ENCODE data around the gene NPFFR1. TPM values are rescaled to one million over a fixed set of nuclear protein-coding genes. Genes with fewer than 3 reads are reported as not detected.

NPFFR1 gene
- total RNA-seq, 4 donors from 2014 or later: 0.08 to 0.53 (median 0.23) TPM

DNA sequence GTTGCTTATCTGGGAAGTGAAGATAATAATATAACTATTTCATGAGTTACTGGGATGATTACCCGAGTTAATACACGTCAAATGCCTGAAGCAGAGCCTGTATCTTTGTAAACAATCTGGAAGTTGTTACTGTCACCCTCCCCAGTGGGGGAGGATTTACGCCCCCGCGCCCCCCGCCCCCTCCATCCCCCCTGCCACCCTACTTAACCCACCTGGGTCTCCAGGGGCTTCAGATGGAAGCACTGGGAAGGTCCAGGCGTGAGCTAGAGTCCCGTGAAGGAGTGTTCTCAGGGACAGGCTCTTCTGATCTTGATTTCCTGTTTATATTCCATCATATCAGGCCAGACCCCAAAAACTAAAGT is 49.9 kb downstream of the NPFFR1 start:
- Histone ChIP-seq H3K4me1 (peaks cover 29% of the 10 kb centered on the region), H3K27me3 (no peaks in the 10 kb centered on the region), H3K9me3 (no peaks in the 10 kb centered on the region), H3K36me3 (peaks cover 3% of the 10 kb centered on the region), H3K4me3 (peak overlapping the region; percentile 96), H3K27ac (peak overlapping the region; percentile 85)
- TF ChIP-seq POLR2AphosphoS5 (IDR thresholded peaks at IDR 0.05) (no peak), EP300 (IDR thresholded peaks at IDR 0.05) (no peak), CTCF (IDR thresholded peaks at IDR 0.05) (no peak), POLR2A (IDR thresholded peaks at IDR 0.05) (no peak)
- WGBS: 9% methylated on average over 8 of the region's 8 CpGs
- DNase-seq (ENCODE audit: low spot score in 2 of 2): no peak

DNA sequence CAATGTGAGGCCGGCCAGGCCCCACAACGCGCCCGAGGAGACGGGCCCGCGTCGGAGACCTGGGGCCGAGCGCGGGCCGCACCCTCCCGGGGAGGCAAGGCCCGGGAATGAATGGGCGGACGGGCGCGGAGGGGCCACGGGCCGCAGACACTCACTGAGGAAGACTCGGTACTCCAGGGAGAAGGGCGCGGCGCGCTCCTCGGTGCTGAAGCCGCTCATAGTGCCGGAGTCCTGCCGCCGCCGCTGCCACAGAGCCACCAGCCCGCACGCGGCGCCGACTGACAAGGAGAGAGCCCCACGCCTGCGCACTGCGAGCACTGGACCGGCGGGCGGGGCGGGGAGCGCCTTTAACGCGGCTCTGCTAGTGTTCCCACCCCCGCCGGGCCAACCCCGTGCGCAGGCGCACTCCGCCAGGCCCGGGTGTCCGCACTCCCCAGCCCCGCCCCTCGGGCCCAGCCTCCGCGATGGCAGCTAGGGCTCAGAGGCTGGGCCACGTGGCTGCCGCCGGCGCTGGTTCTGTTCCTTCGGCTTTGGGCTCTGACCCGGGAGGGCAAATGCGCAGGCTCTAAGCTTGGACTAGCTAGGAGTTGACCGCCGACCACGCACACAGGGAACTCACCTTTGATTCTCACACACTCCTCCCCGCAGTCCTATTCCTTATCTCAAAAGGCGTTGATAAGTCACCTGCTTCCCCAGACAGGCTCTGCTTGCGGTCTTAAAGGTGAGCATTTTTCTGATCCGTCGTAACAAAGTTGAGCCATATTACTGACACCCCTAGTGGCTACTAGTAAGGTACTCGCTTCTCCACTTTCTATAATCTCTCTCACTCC is 50.5 kb downstream of the NPFFR1 start, which contains the start of gene PPA1:
PPA1 (minus strand) TSS at position 321 of the 830 bp plus-strand sequence; CDS start at position 219, 102 bp downstream.
- peak; percentile 98 for DNase-seq (ENCODE audit: low spot score in 2 of 2)
- no peaks in the 10 kb centered on the region for H3K27me3 ChIP-seq

GRCh38 chr10:70232859-70233108 is 51.0 kb downstream of the NPFFR1 start:
- peaks cover 34% of the 10 kb centered on the region for H3K4me1 ChIP-seq
- 0% methylated on average over 2 of the region's 18 CpGs for WGBS

More for the DNA sequence above, 50.5 kb downstream of the NPFFR1 start, which contains the start of gene PPA1:
- peak within 1 kb of the TSS; percentile 85 for H3K27ac ChIP-seq
- 2% methylated on average over 15 of the region's 74 CpGs for WGBS
- TF ChIP-seq EP300 (IDR thresholded peaks at IDR 0.05) (no peak), POLR2AphosphoS5 (IDR thresholded peaks at IDR 0.05) (peak in 2 of 3 donors; percentile 7 to 23), CTCF (IDR thresholded peaks at IDR 0.05) (no peak), POLR2A (IDR thresholded peaks at IDR 0.05) (peak in 1 of 2 donors; percentile 36)
- peaks cover 3% of the 10 kb centered on the region for H3K36me3 ChIP-seq
- no peaks in the 10 kb centered on the region for H3K9me3 ChIP-seq
- peaks cover 29% of the 10 kb centered on the region for H3K4me1 ChIP-seq
- peak within 1 kb of the TSS; percentile 96 for H3K4me3 ChIP-seq

GRCh38 chr10:70232155-70232858 is 51.5 kb downstream of the NPFFR1 start:
- no peak for DNase-seq (ENCODE audit: low spot score in 2 of 2)
- H3K27me3 ChIP-seq: no peaks in the 10 kb centered on the region
- WGBS: 5% methylated on average over 24 of the region's 39 CpGs
- peaks cover 34% of the 10 kb centered on the region for H3K4me1 ChIP-seq
- H3K36me3 ChIP-seq: peaks cover 3% of the 10 kb centered on the region
- H3K4me3 ChIP-seq: peak overlapping the region; percentile 96
- H3K9me3 ChIP-seq: no peaks in the 10 kb centered on the region
- peak overlapping the region; percentile 85 for H3K27ac ChIP-seq
- no peak for TF ChIP-seq EP300 (IDR thresholded peaks at IDR 0.05)
- no peak for TF ChIP-seq CTCF (IDR thresholded peaks at IDR 0.05)
- no peak for TF ChIP-seq POLR2AphosphoS5 (IDR thresholded peaks at IDR 0.05)
- TF ChIP-seq POLR2A (IDR thresholded peaks at IDR 0.05): no peak

More at GRCh38 chr10:70232859-70233108, 51.0 kb downstream of the NPFFR1 start:
- Histone ChIP-seq H3K36me3 (peaks cover 3% of the 10 kb centered on the region), H3K4me3 (peak overlapping the region; percentile 96), H3K27me3 (no peaks in the 10 kb centered on the region), H3K27ac (peak overlapping the region; percentile 85), H3K9me3 (no peaks in the 10 kb centered on the region)
- no peak for TF ChIP-seq POLR2A (IDR thresholded peaks at IDR 0.05)
- no peak for TF ChIP-seq EP300 (IDR thresholded peaks at IDR 0.05)
- TF ChIP-seq POLR2AphosphoS5 (IDR thresholded peaks at IDR 0.05): no peak
- no peak for TF ChIP-seq CTCF (IDR thresholded peaks at IDR 0.05)
- no peak for DNase-seq (ENCODE audit: low spot score in 2 of 2)

GRCh38 chr10:70228491-70228890 is 55.3 kb downstream of the NPFFR1 start:
- Histone ChIP-seq H3K27me3 (no peaks in the 10 kb centered on the region), H3K9me3 (no peaks in the 10 kb centered on the region), H3K4me3 (no peak overlapping the region), H3K36me3 (peaks cover 3% of the 10 kb centered on the region), H3K4me1 (peaks cover 19% of the 10 kb centered on the region), H3K27ac (peak overlapping the region; percentile 18)
- TF ChIP-seq CTCF (IDR thresholded peaks at IDR 0.05) (no peak), POLR2AphosphoS5 (IDR thresholded peaks at IDR 0.05) (no peak), POLR2A (IDR thresholded peaks at IDR 0.05) (no peak), EP300 (IDR thresholded peaks at IDR 0.05) (no peak)
- no peak for DNase-seq (ENCODE audit: low spot score in 2 of 2)
- 35% methylated on average over 1 of the region's 1 CpG for WGBS

Measured in suprapubic skin (tissue), 4 donors.